IMR-90 (cell line): Measurements from ENCODE around the gene CD300H. TPM values are rescaled to one million over a fixed set of nuclear protein-coding genes. Genes with fewer than 3 reads are reported as not detected.

ENCODE experiments used
- ATAC-seq: fragments of 200-7000 bp; cut with Tn5 transposase; 2 replicates; pipeline ENCODE4 v1.9.1; 2020; ENCODE audit warnings: low read depth, mild to moderate bottlenecking, moderate library complexity
- BruUV-seq: library from RNA; stranded (reverse); fragments of 400-500 nt; replicated peaks from 2 replicates; lab custom pipeline; 2021; lab: Mats Ljungman, UMichigan
- CTCF ChIA-PET: fragments of 300-600 bp; formaldehyde crosslinking; extraction: SDS; loops from one replicate; lab custom pipeline; 2021; ENCODE audit warnings: antibody characterized with exemption; lab: Yijun Ruan, JAX
- POLR2A ChIA-PET: fragments of 300-600 bp; sonication (Branson Sonifier 250); formaldehyde crosslinking; loops from one replicate; lab custom pipeline; 2022; ENCODE audit warnings: antibody characterized with exemption; ENCODE audit not compliant: unreplicated experiment; lab: Charles Lee
- DNase-seq: peaks from one replicate; pipeline ENCODE4 v3.0.0; 2013
- H2AFZ ChIP-seq: replicated peaks from 2 replicates; pipeline ENCODE3; 2013; ENCODE audit warnings: low read length, mild to moderate bottlenecking; ENCODE audit not compliant: poor library complexity
- H2AK5ac ChIP-seq: 2 replicates; pipeline ENCODE4 v1.6.1; 2013; ENCODE audit warnings: low read depth, low read length, inconsistent platforms
- H2AK9ac ChIP-seq: replicated peaks from 2 replicates; pipeline ENCODE3; 2013; ENCODE audit warnings: mild to moderate bottlenecking, low read depth, low read length, moderate library complexity; ENCODE audit not compliant: poor library complexity
- H2BK120ac ChIP-seq: 2 replicates; pipeline ENCODE4 v1.6.1; 2013; ENCODE audit warnings: low read depth, low read length, inconsistent platforms
- H2BK15ac ChIP-seq: 3 replicates; pipeline ENCODE4 v1.6.1; 2013; ENCODE audit warnings: low read depth, low read length, inconsistent platforms
- H2BK20ac ChIP-seq: 2 replicates; pipeline ENCODE4 v1.6.1; 2013; ENCODE audit warnings: low read depth, mild to moderate bottlenecking, inconsistent platforms, low read length, moderate library complexity
- H2BK5ac ChIP-seq: 2 replicates; pipeline ENCODE4 v1.6.1; 2013; ENCODE audit warnings: mild to moderate bottlenecking, low read depth, low read length, inconsistent platforms; ENCODE audit not compliant: poor library complexity, severe bottlenecking
- H3K14ac ChIP-seq: replicated peaks from 2 replicates; pipeline ENCODE4 v1.6.1; 2013; ENCODE audit warnings: low read depth, low read length, inconsistent platforms
- H3K18ac ChIP-seq: 2 replicates; pipeline ENCODE4 v1.6.1; 2013; ENCODE audit warnings: low read depth, low read length, control low read depth
- H3K23ac ChIP-seq: 2 replicates; pipeline ENCODE4 v1.6.1; 2013; ENCODE audit warnings: low read depth, low read length, inconsistent platforms
- H3K27ac ChIP-seq: 2 replicates; pipeline ENCODE4 v1.5.1; 2013; ENCODE audit warnings: mild to moderate bottlenecking, control low read depth, low read length; ENCODE audit not compliant: insufficient read depth
- H3K27me3 ChIP-seq: 2 replicates; pipeline ENCODE4 v1.6.1; 2013; ENCODE audit warnings: low read length; ENCODE audit not compliant: control insufficient read depth, insufficient read depth
- H3K36me3 ChIP-seq: 2 replicates; pipeline ENCODE4 v1.6.1; 2013; ENCODE audit warnings: low read length, mixed read lengths; ENCODE audit not compliant: control insufficient read depth, insufficient read depth
- H3K4ac ChIP-seq: 2 replicates; pipeline ENCODE4 v1.6.1; 2013; ENCODE audit warnings: low read depth, low read length, inconsistent platforms
- H3K4me1 ChIP-seq: 2 replicates; pipeline ENCODE4 v1.6.1; 2013; ENCODE audit warnings: low read length, mixed read lengths; ENCODE audit not compliant: control insufficient read depth, insufficient read depth
- H3K4me2 ChIP-seq: 2 replicates; pipeline ENCODE4 v1.6.1; 2013; ENCODE audit warnings: low read depth, mild to moderate bottlenecking, control low read depth, low read length, moderate library complexity
- H3K4me3 ChIP-seq: 2 replicates; pipeline ENCODE4 v1.5.1; 2013; ENCODE audit warnings: low read depth, mild to moderate bottlenecking, control low read depth, low read length, moderate library complexity; ENCODE audit not compliant: insufficient read depth
- H3K56ac ChIP-seq: 2 replicates; pipeline ENCODE4 v1.6.1; 2013; ENCODE audit warnings: low read length, inconsistent platforms; ENCODE audit not compliant: insufficient read depth; ENCODE audit errors: extremely low read depth
- H3K79me1 ChIP-seq, 2 experiments: 2 replicates each; pipeline ENCODE4 v1.6.1; 2013; ENCODE audit warnings: low read length in 2 of 2, inconsistent platforms in 1 of 2, low read depth in 1 of 2
- H3K9ac ChIP-seq: 2 replicates; pipeline ENCODE4 v1.6.1; 2013; ENCODE audit warnings: low read depth, low read length, control low read depth
- H3K9me1 ChIP-seq: 2 replicates; pipeline ENCODE4 v1.6.1; 2013; ENCODE audit warnings: low read length, inconsistent platforms; ENCODE audit not compliant: insufficient read depth
- H3K9me3 ChIP-seq: 2 replicates; pipeline ENCODE4 v1.6.1; 2013; ENCODE audit warnings: low read length; ENCODE audit not compliant: control insufficient read depth, insufficient read depth
- H4K20me1 ChIP-seq: 2 replicates; pipeline ENCODE4 v1.6.1; 2013; ENCODE audit warnings: low read length, inconsistent platforms; ENCODE audit not compliant: insufficient read depth
- H4K5ac ChIP-seq: 2 replicates; pipeline ENCODE4 v1.6.1; 2013; ENCODE audit warnings: mild to moderate bottlenecking, low read depth, low read length, control low read depth
- H4K8ac ChIP-seq, 2 experiments: 2 replicates each; pipeline ENCODE4 v1.6.1; 2013; ENCODE audit warnings: low read depth in 2 of 2, low read length in 2 of 2, control low read depth in 1 of 2, inconsistent platforms in 1 of 2
- H4K91ac ChIP-seq: 2 replicates; pipeline ENCODE4 v1.6.1; 2013; ENCODE audit warnings: low read depth, low read length, inconsistent platforms; ENCODE audit not compliant: insufficient read depth
- BHLHE40 ChIP-seq: fragments of 150-350 bp; IDR thresholded peaks from 2 replicates; pipeline ENCODE4 v1.6.1; 2016; ENCODE audit warnings: mild to moderate bottlenecking, low read depth, low read length
- CHD1 ChIP-seq: IDR thresholded peaks from 2 replicates; pipeline ENCODE4 v1.6.1; 2012; ENCODE audit warnings: low read depth, low read length, improper control_type of control experiment
- CTCF ChIP-seq: conservative IDR thresholded peaks from 2 replicates; pipeline ENCODE4 v1.5.1; 2012; ENCODE audit warnings: mild to moderate bottlenecking, low read depth, low read length, improper control_type of control experiment
- ELK1 ChIP-seq: fragments of 150-350 bp; IDR thresholded peaks from 2 replicates; pipeline ENCODE4 v1.6.1; 2016; ENCODE audit warnings: low read depth, mild to moderate bottlenecking, low read length, moderate library complexity, borderline replicate concordance
- MAFK ChIP-seq: IDR thresholded peaks from 2 replicates; pipeline ENCODE4 v1.6.1; 2012; ENCODE audit warnings: low read depth, low read length, improper control_type of control experiment
- MAZ ChIP-seq: IDR thresholded peaks from 2 replicates; pipeline ENCODE4 v1.6.1; 2012; ENCODE audit warnings: low read depth, mild to moderate bottlenecking, low read length, improper control_type of control experiment, moderate library complexity, borderline replicate concordance
- MXI1 ChIP-seq: IDR thresholded peaks from 2 replicates; pipeline ENCODE4 v1.6.1; 2012; ENCODE audit warnings: low read depth, mild to moderate bottlenecking, low read length, moderate library complexity, borderline replicate concordance
- NFE2L2 ChIP-seq: fragments of 150-350 bp; IDR thresholded peaks from 2 replicates; pipeline ENCODE4 v1.6.1; 2016; ENCODE audit warnings: low read depth, mild to moderate bottlenecking, low read length
- POLR2A ChIP-seq: IDR thresholded peaks from 2 replicates; pipeline ENCODE4 v1.6.1; 2012; ENCODE audit warnings: mild to moderate bottlenecking, low read depth, low read length
- RCOR1 ChIP-seq: IDR thresholded peaks from 2 replicates; pipeline ENCODE4 v1.6.1; 2012; ENCODE audit warnings: mild to moderate bottlenecking, low read length, improper control_type of control experiment; ENCODE audit not compliant: insufficient replicate concordance
- RFX5 ChIP-seq: IDR thresholded peaks from 2 replicates; pipeline ENCODE4 v1.8.0; 2012; ENCODE audit warnings: low read depth, mild to moderate bottlenecking, low read length, moderate library complexity
- SMC3 ChIP-seq: fragments of 150-350 bp; IDR thresholded peaks from 2 replicates; pipeline ENCODE4 v1.6.1; 2016; ENCODE audit warnings: low read depth, mild to moderate bottlenecking, antibody characterized with exemption, low read length, moderate library complexity
- USF2 ChIP-seq: fragments of 150-350 bp; IDR thresholded peaks from 2 replicates; pipeline ENCODE4 v1.6.1; 2017; ENCODE audit warnings: mild to moderate bottlenecking, antibody characterized with exemption, low read length, low read depth
- WGBS, 2 experiments: methylation state at CpG; one replicate each; pipeline versions ENCODE4 v1.1.5 to v1.1.7; 2013; ENCODE audit warnings: missing lambda C conversion rate in 2 of 2; ENCODE audit not compliant: insufficient read length in 1 of 2; ENCODE audit errors: extremely low coverage in 2 of 2; 5-methylcytosine and 5-hydroxymethylcytosine counted together
- dilution Hi-C: fragments of 300-500 bp; cut with HindIII; formaldehyde crosslinking; loops from one replicate; pipeline ENCODE4 v1.14.3; 2018; ENCODE audit warnings: low sequenced_read_pairs; ENCODE audit not compliant: unreplicated experiment
- in situ Hi-C: fragments of 300-500 bp; cut with MboI; formaldehyde crosslinking; loops from 3 replicates; pipeline ENCODE4 v1.14.3; 2019; ENCODE audit warnings: low sequenced_read_pairs, inconsistent platforms, mixed read lengths
- intact Hi-C: fragments of 100-400 bp; cut with micrococcal nuclease; formaldehyde crosslinking; loops from 2 replicates; pipeline ENCODE4 v1.10.0; 2022
- polyA plus RNA-seq, 3 experiments: library from polyadenylated mRNA; depleted of rRNA; stranded (reverse); fragments of >200 nt; gene quantifications; 2 replicates each; pipeline ENCODE4 v1.2.3, GENCODE V29; 2012; ENCODE audit warnings: low replicate concordance in 1 of 3
- total RNA-seq: library from RNA; depleted of rRNA; stranded (reverse); fragments of >200 nt; gene quantifications from 2 replicates; pipeline ENCODE4 v1.2.3, GENCODE V29; 2012

CD300H gene
- total and polyA plus RNA-seq, 2 of the 4 experiments (the other 2 are of a cell fraction): not detected

GRCh38 chr17:74574489-74575142 lies 7.3 kb upstream of the CD300H start:
- Histone ChIP-seq H3K4me1 (no peaks in the 10 kb centered on the region), H2AK5ac (no peak overlapping the region), H2BK5ac (no peak overlapping the region), H3K9me3 (peaks cover 9% of the 10 kb centered on the region), H4K20me1 (no peaks in the 10 kb centered on the region), H4K91ac (no peak overlapping the region), H3K14ac (no peak overlapping the region), H3K4me2 (no peak overlapping the region), H3K36me3 (no peaks in the 10 kb centered on the region), H2AK9ac (no peak overlapping the region), H3K23ac (no peak overlapping the region), H3K4ac (no peak overlapping the region), H2AFZ (no peak overlapping the region), H3K27me3 (no peaks in the 10 kb centered on the region), H2BK120ac (no peak overlapping the region), H2BK20ac (no peak overlapping the region), H2BK15ac (no peak overlapping the region), H3K9ac (no peak overlapping the region), H4K5ac (no peak overlapping the region), H3K79me1 (no peaks in the 10 kb centered on the region), H3K27ac (no peak overlapping the region), H3K9me1 (no peaks in the 10 kb centered on the region), H3K18ac (no peak overlapping the region), H3K56ac (no peak overlapping the region), H4K8ac (no peak overlapping the region), H3K4me3 (no peak overlapping the region)
- CTCF ChIA-PET: no interaction called here
- TF ChIP-seq RCOR1: no peak
- no peak for TF ChIP-seq POLR2A
- no peak for TF ChIP-seq MAFK
- no peak for TF ChIP-seq CHD1
- TF ChIP-seq NFE2L2: no peak
- TF ChIP-seq MXI1: no peak
- TF ChIP-seq USF2: no peak
- TF ChIP-seq BHLHE40: no peak
- TF ChIP-seq ELK1: no peak
- no peak for TF ChIP-seq SMC3
- no peak for TF ChIP-seq CTCF
- no peak for TF ChIP-seq RFX5
- no peak for TF ChIP-seq MAZ
- no peak for ATAC-seq
- intact Hi-C loops: no loop called here
- dilution Hi-C loops: no loop called here
- no TSS peak for BruUV-seq
- POLR2A ChIA-PET: no interaction called here
- DNase-seq: no peak
- in situ Hi-C loops: no loop called here
- 40% methylated on average over 1 of the region's 5 CpGs; no CpG with 5 or more reads in 1 of the 2 experiments for WGBS, 2 experiments
